Esophagus (tissue), 2 donors: ENCODE measurements around the gene CLDN4. TPM values are rescaled to one million over a fixed set of nuclear protein-coding genes. Genes with fewer than 3 reads are reported as not detected.
"Not testable (repeated sequence)": the region's sequence is repeated elsewhere in the genome, so short reads cannot be mapped to it uniquely, and the experiment has no call there.

Source experiments
- H3K27ac ChIP-seq, 2 donors: one replicate each; pipeline ENCODE4 v1.5.1; 2013; ENCODE audit warnings: low read depth in 2 of 2, mild to moderate bottlenecking in 2 of 2, inconsistent platforms in 1 of 2, low read length in 1 of 2, moderate library complexity in 1 of 2
- H3K27me3 ChIP-seq, 2 donors: one replicate each; pipeline ENCODE4 v1.6.1; 2013; ENCODE audit warnings: low read length in 2 of 2, control low read depth in 1 of 2, mild to moderate bottlenecking in 1 of 2; ENCODE audit not compliant: insufficient read depth in 2 of 2, control insufficient read depth in 1 of 2
- H3K36me3 ChIP-seq, 2 donors: one replicate each; pipeline ENCODE4 v1.6.1; 2013; ENCODE audit warnings: low read length in 1 of 2; ENCODE audit not compliant: control insufficient read depth in 2 of 2, insufficient read depth in 2 of 2
- H3K4me1 ChIP-seq, 2 donors: one replicate each; pipeline ENCODE4 v1.6.1; 2013; ENCODE audit warnings: low read length in 1 of 2; ENCODE audit not compliant: control insufficient read depth in 2 of 2, insufficient read depth in 2 of 2
- H3K4me3 ChIP-seq, 2 donors: one replicate each; pipeline ENCODE4 v1.5.1; 2013; ENCODE audit warnings: low read length in 2 of 2, mild to moderate bottlenecking in 2 of 2, low read depth in 1 of 2, moderate library complexity in 1 of 2
- H3K9me3 ChIP-seq, 2 donors: one replicate each; pipeline ENCODE4 v1.6.1; 2013; ENCODE audit warnings: mild to moderate bottlenecking in 2 of 2, low read depth in 1 of 2, low read length in 1 of 2, moderate library complexity in 1 of 2; ENCODE audit not compliant: control insufficient read depth in 2 of 2, insufficient read depth in 1 of 2
- WGBS, 2 donors: extraction: QIAGEN DNeasy Blood & Tissue Kit; methylation state at CpG; one replicate each; pipeline ENCODE4 v1.1.7; 2013; 5-methylcytosine and 5-hydroxymethylcytosine counted together
- polyA plus RNA-seq, 2 donors: library from polyadenylated mRNA; stranded (reverse); fragments of 200-250 nt; gene quantifications; one replicate each; pipeline ENCODE4 v1.2.3, GENCODE V29; 2013
- donor health status: healthy with polysubstance abuse.
- donor health status: Bipolar disorder and iron deficiency.

The CLDN4 gene
- polyA plus RNA-seq, 2 donors: 124 to 233 TPM

DNA sequence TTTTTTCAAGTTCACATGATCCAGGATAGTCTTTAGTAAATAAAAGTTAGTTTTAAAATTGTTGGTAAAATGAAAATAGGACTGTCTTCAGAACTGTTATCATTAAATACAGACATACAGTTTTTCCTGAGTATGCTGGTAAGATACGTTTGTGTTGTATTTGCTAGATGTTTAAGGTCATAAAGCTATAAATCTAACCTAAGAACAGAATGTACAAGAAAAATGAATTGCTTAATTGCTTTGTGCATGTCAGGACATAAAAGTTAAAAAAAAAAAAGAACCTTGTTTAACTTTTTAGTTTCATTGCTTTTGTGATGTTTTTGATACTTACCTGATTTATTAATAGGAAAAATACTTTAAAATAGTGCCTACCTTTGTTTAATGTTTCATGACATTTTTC, 29.2 kb upstream of the CLDN4 start:
- 40 to 45% methylated on average over 1 of the region's 1 CpG for WGBS, 2 donors
- no peaks in the 10 kb centered on the region for H3K27me3 ChIP-seq
- no peaks in the 10 kb centered on the region for H3K4me1 ChIP-seq
- no peaks in the 10 kb centered on the region for H3K9me3 ChIP-seq
- no peaks in the 10 kb centered on the region for H3K36me3 ChIP-seq
- H3K27ac ChIP-seq: no peak overlapping the region
- H3K4me3 ChIP-seq: no peak overlapping the region

DNA sequence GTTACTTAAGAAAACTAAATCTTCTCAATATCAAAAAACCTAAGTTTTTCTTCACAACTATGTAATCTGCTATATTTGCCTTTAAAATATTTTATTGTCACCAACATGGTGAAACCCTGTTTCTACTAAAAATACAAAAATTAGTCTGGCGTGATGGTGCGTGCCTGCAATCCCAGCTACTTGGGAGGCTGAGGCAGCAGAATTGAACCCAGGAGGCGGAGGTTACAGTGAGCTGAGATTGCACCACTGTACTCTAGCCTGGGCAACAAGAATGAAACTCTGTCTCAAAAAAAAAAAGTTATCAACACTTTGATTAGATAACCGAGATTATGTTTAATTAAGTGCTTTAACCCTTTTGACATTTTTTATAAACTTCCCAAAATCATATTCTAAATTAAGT, 28.3 kb upstream of the CLDN4 start:
- Histone ChIP-seq H3K9me3 (no peaks in the 10 kb centered on the region), H3K4me1 (no peaks in the 10 kb centered on the region), H3K27me3 (no peaks in the 10 kb centered on the region), H3K4me3 (no peak overlapping the region), H3K36me3 (no peaks in the 10 kb centered on the region), H3K27ac (no peak overlapping the region)
- WGBS, 2 donors: 72 to 90% methylated on average over 4 of the region's 4 CpGs

DNA sequence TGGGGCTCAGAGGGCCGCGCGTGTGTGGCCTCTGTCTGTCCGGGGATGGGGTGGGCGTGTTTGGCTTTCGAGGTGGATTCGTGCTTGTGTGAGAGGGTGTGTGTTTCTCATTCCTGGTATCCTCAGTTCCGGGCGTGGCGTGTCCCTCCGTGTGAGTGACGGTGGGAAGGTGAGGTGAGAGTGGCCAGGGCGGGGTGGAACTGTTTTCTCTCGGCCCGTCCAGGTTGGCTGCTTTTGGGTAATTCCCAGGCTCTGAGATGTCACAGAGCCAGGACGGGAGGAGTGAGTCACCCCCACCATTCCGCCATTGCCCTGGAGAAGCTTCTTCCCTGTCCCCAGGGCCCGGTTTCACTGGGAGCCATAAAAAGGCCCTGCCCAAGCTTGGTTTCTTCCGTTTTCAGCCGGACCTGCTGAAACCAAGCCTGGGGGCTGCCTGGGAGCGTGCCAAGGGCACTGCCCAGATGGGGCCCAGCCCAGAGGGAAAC, 21.3 kb upstream of the CLDN4 start:
- Histone ChIP-seq H3K36me3 (no peaks in the 10 kb centered on the region), H3K4me3 (no peak overlapping the region), H3K4me1 (peaks cover 0 to 3% of the 10 kb centered on the region in 2 donors), H3K9me3 (no peaks in the 10 kb centered on the region), H3K27ac (peak overlapping the region; percentile 41 to 75), H3K27me3 (no peaks in the 10 kb centered on the region)
- WGBS, 2 donors: 57 to 60% methylated on average over 21 of the region's 21 CpGs

DNA sequence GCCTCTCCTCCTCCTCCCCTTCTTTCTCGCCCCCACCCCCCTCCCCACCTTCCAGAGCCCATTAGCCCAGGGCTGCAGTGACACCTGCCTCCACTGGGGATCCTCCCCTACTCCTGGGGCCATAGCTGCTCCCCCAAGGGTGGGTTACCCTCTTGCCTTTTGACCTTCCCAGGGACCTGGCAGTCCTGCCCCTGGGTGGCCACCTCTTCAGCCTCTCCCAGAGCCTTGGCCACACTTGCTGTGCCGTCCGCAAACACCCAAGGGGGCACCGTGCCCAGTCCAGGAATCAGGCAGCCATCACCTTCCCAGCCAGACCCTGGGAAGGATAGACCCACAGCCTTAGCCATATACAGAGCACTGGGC, 19.8 kb upstream of the CLDN4 start:
- Histone ChIP-seq H3K9me3 (no peaks in the 10 kb centered on the region), H3K4me3 (no peak overlapping the region)

DNA sequence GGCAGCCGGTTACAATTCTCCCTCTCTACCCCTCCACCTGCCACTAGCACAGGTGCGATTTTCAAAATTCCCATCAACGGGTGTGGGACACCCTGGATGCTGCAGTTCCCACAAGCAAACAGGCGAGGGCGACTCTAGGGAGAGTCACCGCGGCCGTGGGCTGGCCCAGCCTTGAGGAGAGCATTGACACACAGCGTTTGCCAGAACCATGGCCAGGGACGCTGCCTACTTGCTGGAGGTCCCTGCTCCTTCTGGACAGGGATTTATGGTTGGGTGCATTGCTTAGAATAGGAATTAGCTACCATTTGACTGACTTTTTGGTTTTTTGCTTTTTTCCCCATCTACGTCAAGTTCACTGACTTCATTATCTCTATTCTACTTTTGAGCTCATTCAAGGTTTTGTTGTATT, 19.0 kb upstream of the CLDN4 start:
- H3K9me3 ChIP-seq: no peaks in the 10 kb centered on the region
- WGBS, 2 donors: 12 to 15% methylated on average over 11 of the region's 11 CpGs
- H3K36me3 ChIP-seq: no peaks in the 10 kb centered on the region
- H3K27ac ChIP-seq: no peak overlapping the region
- H3K4me3 ChIP-seq: no peak overlapping the region
- H3K4me1 ChIP-seq: peaks cover 0 to 3% of the 10 kb centered on the region in 2 donors
- no peaks in the 10 kb centered on the region for H3K27me3 ChIP-seq

More for the DNA sequence above, 19.8 kb upstream of the CLDN4 start:
- Histone ChIP-seq H3K27ac (no peak overlapping the region), H3K36me3 (no peaks in the 10 kb centered on the region), H3K4me1 (peaks cover 0 to 3% of the 10 kb centered on the region in 2 donors), H3K27me3 (no peaks in the 10 kb centered on the region)
- 59 to 64% methylated on average over 3 to 4 of the region's 4 CpGs for WGBS, 2 donors

DNA sequence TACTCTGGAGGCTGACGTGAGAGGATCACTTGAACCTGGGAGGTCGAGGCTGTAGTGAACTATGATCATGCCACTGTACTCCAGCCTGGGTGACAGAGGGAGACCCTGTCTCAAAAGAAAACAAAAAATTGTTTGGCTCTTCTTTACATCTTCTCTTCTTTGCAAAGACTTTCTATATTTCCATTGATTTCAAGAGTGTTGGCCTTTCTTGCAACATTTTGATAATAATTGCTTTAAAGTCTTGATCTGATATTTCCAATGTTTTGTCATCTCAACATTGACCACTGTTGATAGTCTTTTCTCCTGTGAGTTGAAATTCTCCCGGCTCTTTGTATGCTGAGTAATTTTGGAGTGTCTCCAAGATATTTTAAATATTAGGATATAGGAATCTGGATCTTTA, 17.8 kb upstream of the CLDN4 start:
- no peaks in the 10 kb centered on the region for H3K9me3 ChIP-seq
- H3K27ac ChIP-seq: no peak overlapping the region
- H3K27me3 ChIP-seq: no peaks in the 10 kb centered on the region
- 79 to 81% methylated on average over 3 of the region's 3 CpGs for WGBS, 2 donors
- H3K4me3 ChIP-seq: no peak overlapping the region
- H3K4me1 ChIP-seq: peaks cover 0 to 3% of the 10 kb centered on the region in 2 donors
- H3K36me3 ChIP-seq: no peaks in the 10 kb centered on the region

DNA sequence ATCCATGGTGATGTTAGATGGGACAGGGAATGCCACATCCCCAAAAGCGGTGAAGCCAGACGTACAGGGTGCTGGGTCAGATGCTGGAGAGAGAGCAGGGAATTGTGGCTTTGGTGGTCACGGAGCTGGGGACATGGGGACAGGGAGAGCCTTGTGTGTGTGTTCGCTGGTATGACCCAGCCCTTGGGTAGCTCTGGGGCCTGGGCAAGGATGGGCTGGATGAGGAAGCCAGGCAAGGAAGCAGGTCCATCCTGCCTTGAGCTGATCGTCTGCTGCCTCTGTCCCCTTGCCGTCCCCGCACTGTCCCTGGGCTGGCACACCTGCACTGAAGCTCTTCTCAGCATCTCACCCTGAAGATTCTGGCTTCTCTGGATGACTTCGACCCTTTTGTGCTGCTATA, 15.4 kb upstream of the CLDN4 start:
- H3K27me3 ChIP-seq: no peaks in the 10 kb centered on the region
- 84 to 85% methylated on average over 8 of the region's 8 CpGs for WGBS, 2 donors
- no peaks in the 10 kb centered on the region for H3K9me3 ChIP-seq
- H3K27ac ChIP-seq: no peak overlapping the region
- no peaks in the 10 kb centered on the region for H3K36me3 ChIP-seq
- no peaks in the 10 kb centered on the region for H3K4me1 ChIP-seq
- no peak overlapping the region for H3K4me3 ChIP-seq

DNA sequence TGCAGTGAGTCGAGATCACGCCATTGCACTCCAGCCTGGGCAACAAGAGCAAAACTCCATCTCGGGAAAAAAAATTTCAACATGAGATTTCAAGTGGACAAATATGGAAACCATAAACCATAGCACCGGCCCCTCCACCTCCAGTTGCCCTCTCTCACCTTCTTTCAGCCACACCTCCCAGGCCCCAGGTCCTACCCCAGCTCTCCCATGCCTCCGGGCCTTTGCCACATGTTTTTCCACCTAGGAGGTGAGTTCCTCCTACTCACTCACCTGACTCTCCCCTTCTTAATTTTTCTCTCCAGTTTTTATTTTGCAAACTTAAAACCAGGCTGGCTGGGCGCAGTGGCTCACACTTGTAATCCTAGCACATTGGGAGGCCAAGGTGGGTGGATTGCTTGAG, 13.7 kb upstream of the CLDN4 start:
- Histone ChIP-seq H3K27me3 (no peaks in the 10 kb centered on the region), H3K9me3 (no peaks in the 10 kb centered on the region), H3K4me3 (no peak overlapping the region), H3K27ac (no peak overlapping the region), H3K36me3 (no peaks in the 10 kb centered on the region), H3K4me1 (no peaks in the 10 kb centered on the region)
- 81 to 93% methylated on average over 6 of the region's 6 CpGs for WGBS, 2 donors

DNA sequence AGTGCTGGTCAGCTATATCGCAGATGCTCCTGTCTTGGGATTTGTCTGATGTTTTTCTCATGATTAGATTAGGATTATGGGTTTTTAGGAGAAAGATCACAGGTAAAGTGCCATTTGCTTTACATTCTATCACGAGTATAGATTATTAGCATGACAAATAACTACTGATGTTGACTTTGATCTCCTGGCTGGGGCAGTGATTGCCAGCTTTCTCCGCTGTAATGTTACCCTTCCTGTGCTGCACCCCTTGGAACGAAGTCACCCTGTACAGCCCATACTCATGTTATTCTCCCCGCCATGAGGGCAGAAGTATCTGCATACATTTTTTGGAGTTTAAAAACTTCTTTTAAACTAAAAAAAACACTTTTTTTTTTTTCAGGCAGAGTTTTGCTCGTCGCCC, 10.8 kb upstream of the CLDN4 start:
- H3K27me3 ChIP-seq: no peaks in the 10 kb centered on the region
- H3K4me1 ChIP-seq: peaks cover 2 to 7% of the 10 kb centered on the region in 2 donors
- H3K4me3 ChIP-seq: no peak overlapping the region
- no peak overlapping the region for H3K27ac ChIP-seq
- WGBS, 2 donors: 85 to 86% methylated on average over 7 of the region's 7 CpGs
- H3K36me3 ChIP-seq: no peaks in the 10 kb centered on the region
- no peaks in the 10 kb centered on the region for H3K9me3 ChIP-seq

DNA sequence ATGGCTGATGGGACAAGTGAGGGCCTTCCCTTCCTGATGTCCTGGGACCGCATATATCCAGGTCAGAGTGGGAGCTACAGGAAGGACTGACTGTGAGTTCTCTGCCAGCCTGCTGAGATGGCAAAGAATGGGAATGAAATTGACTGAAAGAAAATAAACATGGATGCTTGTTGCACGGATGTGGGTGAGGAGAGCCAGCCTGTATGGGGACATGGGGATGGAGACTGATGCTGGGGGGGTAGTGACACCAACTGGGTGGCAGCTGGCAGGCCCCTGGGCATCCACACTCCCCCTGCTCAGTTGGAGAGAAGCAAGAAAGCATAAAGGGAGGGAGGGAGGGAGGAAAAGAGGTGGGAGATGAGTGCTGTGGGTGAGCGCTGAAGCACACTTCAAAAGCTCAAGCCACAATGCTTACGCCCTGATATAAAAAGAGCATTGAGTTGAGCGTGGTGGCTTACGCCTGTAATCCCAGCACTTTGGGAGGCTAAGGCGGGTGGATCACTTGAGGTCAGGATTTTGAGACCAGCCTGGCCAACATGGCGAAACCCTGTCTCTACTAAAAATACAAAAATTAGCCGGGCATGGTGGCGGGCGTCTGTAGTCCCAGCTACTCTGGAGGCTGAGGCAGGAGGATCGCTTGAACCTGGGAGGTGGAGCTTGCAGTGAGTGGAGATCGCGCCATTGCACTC, 9.1 kb upstream of the CLDN4 start:
- peak overlapping the region in 1 of 2 donors; percentile 92 for H3K27ac ChIP-seq
- H3K4me1 ChIP-seq, H3K4me3 ChIP-seq, H3K27me3 ChIP-seq, H3K9me3 ChIP-seq, H3K36me3 ChIP-seq: not testable (repeated sequence)
- 88 to 93% methylated on average over 14 of the region's 14 CpGs for WGBS, 2 donors
